ENCODE data around the gene TCFL5.

The TCFL5 gene

GRCh38 chr20:62887860-62888239, 26.2 kb upstream of the TCFL5 start:
- H3K9me3 Mint-ChIP-seq = no peaks in the 10 kb centered on the region

GRCh38 chr20:62887152-62887859, 25.7 kb upstream of the TCFL5 start:
- Mint-ChIP-seq H3K9me3 (no peaks in the 10 kb centered on the region), H3K36me3 (peaks cover 10% of the 10 kb centered on the region), H3K4me1 (peaks cover 40% of the 10 kb centered on the region), H3K27me3 (no peaks in the 10 kb centered on the region), H3K27ac (no peak overlapping the region), H3K4me3 (no peak overlapping the region)

More at GRCh38 chr20:62887860-62888239, 26.2 kb upstream of the TCFL5 start:
- H3K4me1 Mint-ChIP-seq = peaks cover 46% of the 10 kb centered on the region
- H3K36me3 Mint-ChIP-seq = peaks cover 14% of the 10 kb centered on the region
- H3K27me3 Mint-ChIP-seq = no peaks in the 10 kb centered on the region
- no peak overlapping the region for H3K27ac Mint-ChIP-seq
- no peak overlapping the region for H3K4me3 Mint-ChIP-seq

GRCh38 chr20:62886709-62887058, 25.1 kb upstream of the TCFL5 start:
- peaks cover 34% of the 10 kb centered on the region for H3K4me1 Mint-ChIP-seq
- H3K36me3 Mint-ChIP-seq = peaks cover 11% of the 10 kb centered on the region
- H3K27me3 Mint-ChIP-seq = no peaks in the 10 kb centered on the region
- no peak overlapping the region for H3K4me3 Mint-ChIP-seq
- H3K27ac Mint-ChIP-seq = peak overlapping the region; percentile 65
- H3K9me3 Mint-ChIP-seq = no peaks in the 10 kb centered on the region

GRCh38 chr20:62885896-62886708, 24.5 kb upstream of the TCFL5 start:
- Mint-ChIP-seq H3K4me3 (no peak overlapping the region), H3K4me1 (peaks cover 28% of the 10 kb centered on the region), H3K9me3 (no peaks in the 10 kb centered on the region), H3K36me3 (peaks cover 11% of the 10 kb centered on the region), H3K27me3 (no peaks in the 10 kb centered on the region), H3K27ac (peak overlapping the region; percentile 65)

- Mint-ChIP-seq H3K9me3 (no peaks in the 10 kb centered on the region), H3K36me3 (peaks cover 8% of the 10 kb centered on the region), H3K27me3 (no peaks in the 10 kb centered on the region), H3K4me1 (peaks cover 20% of the 10 kb centered on the region), H3K4me3 (no peak overlapping the region), H3K27ac (no peak overlapping the region)
Measured at GRCh38 chr20:62885046-62885895, 23.6 kb upstream of the TCFL5 start.

- Mint-ChIP-seq H3K4me3 (no peak overlapping the region), H3K27me3 (no peaks in the 10 kb centered on the region), H3K4me1 (peaks cover 13% of the 10 kb centered on the region), H3K27ac (no peak overlapping the region), H3K9me3 (no peaks in the 10 kb centered on the region), H3K36me3 (peaks cover 8% of the 10 kb centered on the region)
Measured at GRCh38 chr20:62884556-62884955, 22.9 kb upstream of the TCFL5 start.

GRCh38 chr20:62882426-62882825, 20.8 kb upstream of the TCFL5 start:
- H3K27ac Mint-ChIP-seq = no peak overlapping the region
- no peaks in the 10 kb centered on the region for H3K27me3 Mint-ChIP-seq
- H3K36me3 Mint-ChIP-seq = peaks cover 6% of the 10 kb centered on the region
- H3K4me3 Mint-ChIP-seq = no peak overlapping the region
- H3K4me1 Mint-ChIP-seq = peaks cover 10% of the 10 kb centered on the region
- H3K9me3 Mint-ChIP-seq = no peaks in the 10 kb centered on the region

- H3K36me3 Mint-ChIP-seq = peaks cover 6% of the 10 kb centered on the region
- H3K27me3 Mint-ChIP-seq = no peaks in the 10 kb centered on the region
- no peaks in the 10 kb centered on the region for H3K9me3 Mint-ChIP-seq
- peaks cover 4% of the 10 kb centered on the region for H3K4me1 Mint-ChIP-seq
- no peak overlapping the region for H3K4me3 Mint-ChIP-seq
- peak overlapping the region; percentile 62 for H3K27ac Mint-ChIP-seq
Measured at GRCh38 chr20:62881662-62882395, 20.2 kb upstream of the TCFL5 start.

- H3K27ac Mint-ChIP-seq = no peak overlapping the region
- no peak overlapping the region for H3K4me3 Mint-ChIP-seq
- H3K27me3 Mint-ChIP-seq = no peaks in the 10 kb centered on the region
- H3K4me1 Mint-ChIP-seq = peaks cover under 1% of the 10 kb centered on the region
- no peaks in the 10 kb centered on the region for H3K9me3 Mint-ChIP-seq
- peaks cover 5% of the 10 kb centered on the region for H3K36me3 Mint-ChIP-seq
Measured at GRCh38 chr20:62880935-62881661, 19.5 kb upstream of the TCFL5 start.

- Mint-ChIP-seq H3K4me1 (peaks cover 8% of the 10 kb centered on the region), H3K36me3 (peaks cover 5% of the 10 kb centered on the region), H3K4me3 (no peak overlapping the region), H3K27me3 (no peaks in the 10 kb centered on the region), H3K9me3 (no peaks in the 10 kb centered on the region), H3K27ac (no peak overlapping the region)
Measured at GRCh38 chr20:62880147-62880934, 18.7 kb upstream of the TCFL5 start.

- Mint-ChIP-seq H3K9me3 (no peaks in the 10 kb centered on the region), H3K27me3 (no peaks in the 10 kb centered on the region), H3K4me3 (no peak overlapping the region), H3K27ac (no peak overlapping the region), H3K36me3 (peaks cover 5% of the 10 kb centered on the region), H3K4me1 (peaks cover 13% of the 10 kb centered on the region)
Measured at GRCh38 chr20:62879275-62880146, 17.9 kb upstream of the TCFL5 start.

GRCh38 chr20:62878244-62879038, 16.8 kb upstream of the TCFL5 start:
- Mint-ChIP-seq H3K27ac (no peak overlapping the region), H3K9me3 (no peaks in the 10 kb centered on the region), H3K4me3 (no peak overlapping the region), H3K4me1 (peaks cover 22% of the 10 kb centered on the region), H3K36me3 (peaks cover 5% of the 10 kb centered on the region), H3K27me3 (no peaks in the 10 kb centered on the region)
